ENCODE results near the gene ASAP2. TPM values are rescaled to one million over a fixed set of nuclear protein-coding genes. Genes with fewer than 3 reads are reported as not detected.
A peak's percentile ranks its signal among the peaks of the same experiment; 100 is the strongest.

Gene ASAP2
- total RNA-seq, 1 experiment from 2014 or later = 34.7 TPM

GRCh38 chr2:9230051-9230802, 23.6 kb downstream of the ASAP2 start:
- DNase-seq (ENCODE audit: extremely low read depth, low read depth) = no peak

- no peak for DNase-seq (ENCODE audit: extremely low read depth, low read depth)
Measured at GRCh38 chr2:9230881-9231280, 24.3 kb downstream of the ASAP2 start.

GRCh38 chr2:9231291-9232165, 24.9 kb downstream of the ASAP2 start:
- no peak for DNase-seq (ENCODE audit: extremely low read depth, low read depth)

- no peak for DNase-seq (ENCODE audit: extremely low read depth, low read depth)
Measured at GRCh38 chr2:9232166-9232479, 25.5 kb downstream of the ASAP2 start.

- DNase-seq (ENCODE audit: extremely low read depth, low read depth) = no peak
Measured at GRCh38 chr2:9232886-9233285, 26.3 kb downstream of the ASAP2 start.

- DNase-seq (ENCODE audit: extremely low read depth, low read depth) = peak; percentile 56
Measured at GRCh38 chr2:9234680-9235146, 28.1 kb downstream of the ASAP2 start.

- no peak for DNase-seq (ENCODE audit: extremely low read depth, low read depth)
Measured at GRCh38 chr2:9235147-9236044, 28.8 kb downstream of the ASAP2 start.

- no peak for DNase-seq (ENCODE audit: extremely low read depth, low read depth)
Measured at GRCh38 chr2:9236045-9236344, 29.4 kb downstream of the ASAP2 start.

- no peak for DNase-seq (ENCODE audit: extremely low read depth, low read depth)
Measured at GRCh38 chr2:9236867-9237266, 30.3 kb downstream of the ASAP2 start.

GRCh38 chr2:9237831-9238230, 31.2 kb downstream of the ASAP2 start:
- no peak for DNase-seq (ENCODE audit: extremely low read depth, low read depth)

- no peak for DNase-seq (ENCODE audit: extremely low read depth, low read depth)
Measured at GRCh38 chr2:9238591-9239326, 32.1 kb downstream of the ASAP2 start.

- DNase-seq (ENCODE audit: extremely low read depth, low read depth) = no peak
Measured at GRCh38 chr2:9239616-9240015, 33.0 kb downstream of the ASAP2 start.

- DNase-seq (ENCODE audit: extremely low read depth, low read depth) = no peak
Measured at GRCh38 chr2:9240745-9241144, 34.1 kb downstream of the ASAP2 start.

GRCh38 chr2:9241233-9241632, 34.6 kb downstream of the ASAP2 start:
- no peak for DNase-seq (ENCODE audit: extremely low read depth, low read depth)

- no peak for DNase-seq (ENCODE audit: extremely low read depth, low read depth)
Measured at GRCh38 chr2:9243357-9243756, 36.7 kb downstream of the ASAP2 start.

- DNase-seq (ENCODE audit: extremely low read depth, low read depth) = no peak
Measured at GRCh38 chr2:9244985-9245544, 38.5 kb downstream of the ASAP2 start.

GRCh38 chr2:9247177-9247576, 40.6 kb downstream of the ASAP2 start:
- no peak for DNase-seq (ENCODE audit: extremely low read depth, low read depth)

- peak; percentile 37 for DNase-seq (ENCODE audit: extremely low read depth, low read depth)
Measured at GRCh38 chr2:9247786-9248185, 41.2 kb downstream of the ASAP2 start.

- peak; percentile 74 for DNase-seq (ENCODE audit: extremely low read depth, low read depth)
Measured at GRCh38 chr2:9248363-9248762, 41.8 kb downstream of the ASAP2 start.

All from NCI-H460 (cell line).